ENCODE results near the gene MINAR1.

The MINAR1 gene

DNA sequence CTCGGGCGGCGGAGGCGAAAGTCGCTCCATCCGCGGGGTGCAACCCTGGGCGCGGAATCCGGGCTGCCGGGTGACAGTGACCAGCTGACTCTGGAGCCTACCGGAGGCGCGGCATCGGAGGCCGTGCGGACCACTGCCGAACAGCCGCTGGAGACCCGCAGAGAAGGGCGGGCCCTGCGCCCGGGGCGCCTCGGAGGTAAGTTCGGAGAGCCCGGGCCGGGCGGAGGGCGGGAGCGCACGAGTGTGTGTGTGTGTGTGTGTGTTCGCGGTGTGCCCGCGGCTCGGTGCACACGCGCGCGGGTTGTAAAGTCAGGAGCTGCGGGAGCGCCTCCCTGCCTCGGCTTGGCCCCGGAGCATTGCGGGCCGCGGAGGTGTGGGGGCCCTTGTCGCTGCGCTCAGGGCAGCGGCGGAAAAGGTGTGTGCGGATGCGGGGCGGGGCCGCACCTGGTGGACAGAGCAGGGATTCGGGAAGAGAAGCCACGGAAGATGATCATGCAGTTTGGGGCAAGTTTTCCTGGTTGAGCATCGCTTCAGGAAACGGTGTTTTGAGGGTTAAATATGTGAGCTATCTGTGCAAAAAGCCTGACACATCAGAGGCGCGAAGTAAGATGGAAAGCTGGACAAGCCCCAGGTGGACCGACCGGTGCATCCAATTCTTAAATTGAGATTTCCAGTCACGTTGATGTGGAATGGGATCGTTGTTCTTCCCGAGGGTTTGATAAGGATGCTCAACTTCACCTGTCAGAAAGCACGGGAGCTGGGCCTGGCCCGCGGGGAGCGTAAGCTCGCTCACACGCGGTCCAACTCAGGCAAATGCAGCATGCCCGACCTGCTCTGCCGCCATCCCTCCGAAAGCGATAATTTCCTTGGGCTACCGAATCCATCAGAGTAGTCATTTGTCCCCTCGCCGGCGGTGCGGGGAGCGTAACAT is 474 bp downstream of the MINAR1 start:
- no peak for DNase-seq (ENCODE audit: low read depth in 3 of 3)

DNA sequence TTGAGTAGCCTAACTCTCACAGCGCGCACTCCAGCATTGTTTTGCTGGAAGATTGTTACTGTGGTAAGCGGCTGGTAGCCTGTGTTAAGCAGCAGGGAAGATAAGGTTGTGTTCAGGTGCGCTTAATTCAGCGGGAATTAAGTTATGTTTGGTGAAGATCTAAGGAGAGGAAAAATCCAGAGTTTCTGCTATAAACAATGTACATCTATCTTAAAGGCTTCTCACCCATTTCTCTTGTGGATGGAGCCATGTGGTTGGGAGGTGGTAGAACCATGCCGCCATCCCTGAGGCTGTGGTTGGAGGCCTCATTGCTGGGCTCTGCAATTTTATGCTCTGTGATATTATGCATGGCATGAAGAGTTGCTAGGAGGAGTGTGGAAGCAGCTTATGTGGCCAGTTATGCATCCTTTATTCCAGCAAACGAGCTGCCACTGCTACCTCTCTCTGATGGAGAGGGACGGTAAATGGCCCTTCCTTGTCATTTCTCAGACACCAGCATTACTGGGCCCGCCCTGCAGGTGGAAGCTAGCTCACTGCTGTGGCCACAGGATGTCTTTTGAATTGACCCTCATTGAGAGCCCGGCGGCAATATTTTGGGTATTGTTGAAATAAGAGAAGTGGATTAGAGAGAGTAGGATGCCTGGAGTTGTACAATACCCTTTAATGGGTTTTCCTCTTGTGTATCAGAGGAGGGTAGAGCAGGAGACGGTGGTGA is 1.3 kb downstream of the MINAR1 start:
- no peak for DNase-seq (ENCODE audit: low read depth in 3 of 3)

DNA sequence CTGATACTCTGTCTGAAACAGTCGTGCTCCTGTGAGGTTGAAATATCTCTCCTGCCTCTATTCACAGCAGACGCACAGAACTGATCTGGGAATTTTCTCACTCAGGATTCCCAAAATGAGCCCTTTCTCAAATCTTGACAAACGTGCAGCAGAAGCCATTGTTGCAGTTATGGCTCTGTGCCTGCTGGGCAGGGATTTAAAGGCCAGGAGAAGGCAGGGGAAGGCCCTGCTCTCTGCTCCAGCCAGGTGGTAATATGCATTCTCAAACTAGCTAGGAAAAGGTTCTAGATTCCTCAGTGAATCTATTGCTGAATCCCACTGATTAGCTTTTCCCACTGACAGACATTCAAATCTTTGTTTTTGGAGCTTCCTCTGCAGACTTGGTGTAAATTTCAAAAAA is 2.2 kb downstream of the MINAR1 start:
- DNase-seq (ENCODE audit: low read depth in 3 of 3): no peak

DNA sequence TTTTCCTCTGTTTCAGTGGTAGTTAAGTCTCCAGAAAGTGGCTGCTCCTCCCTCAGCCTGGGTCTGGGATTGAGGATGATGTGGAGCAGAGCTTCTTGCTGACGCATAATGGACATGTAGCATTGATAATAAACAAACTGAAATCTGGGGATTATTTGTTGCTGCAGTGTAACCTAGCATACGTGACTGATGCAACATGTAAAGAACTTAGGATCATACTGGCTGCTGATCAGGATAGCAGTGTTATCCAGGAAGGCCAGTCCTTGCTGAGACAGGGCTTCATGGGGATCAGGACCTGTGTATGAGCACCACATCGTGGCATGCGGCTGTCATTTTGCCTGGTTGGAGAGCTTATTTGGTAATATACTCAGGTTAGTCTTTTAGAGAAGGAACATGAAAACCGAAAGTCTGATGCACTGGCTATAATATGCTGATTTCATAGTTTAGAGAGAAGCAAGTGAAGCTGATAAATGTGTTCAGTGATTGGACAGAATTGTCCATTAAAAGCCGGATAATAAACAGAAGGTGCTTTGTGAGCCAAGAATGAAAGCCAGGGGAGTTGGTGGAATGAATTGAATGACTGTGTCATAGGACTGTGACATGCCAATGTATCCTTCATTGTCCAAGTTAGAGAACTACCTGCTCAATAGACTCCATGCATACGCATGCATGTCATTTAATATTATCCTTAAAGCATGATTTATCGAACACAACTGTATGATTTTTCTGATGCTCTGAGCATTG is 4.1 kb downstream of the MINAR1 start:
- DNase-seq (ENCODE audit: low read depth in 3 of 3): no peak

DNA sequence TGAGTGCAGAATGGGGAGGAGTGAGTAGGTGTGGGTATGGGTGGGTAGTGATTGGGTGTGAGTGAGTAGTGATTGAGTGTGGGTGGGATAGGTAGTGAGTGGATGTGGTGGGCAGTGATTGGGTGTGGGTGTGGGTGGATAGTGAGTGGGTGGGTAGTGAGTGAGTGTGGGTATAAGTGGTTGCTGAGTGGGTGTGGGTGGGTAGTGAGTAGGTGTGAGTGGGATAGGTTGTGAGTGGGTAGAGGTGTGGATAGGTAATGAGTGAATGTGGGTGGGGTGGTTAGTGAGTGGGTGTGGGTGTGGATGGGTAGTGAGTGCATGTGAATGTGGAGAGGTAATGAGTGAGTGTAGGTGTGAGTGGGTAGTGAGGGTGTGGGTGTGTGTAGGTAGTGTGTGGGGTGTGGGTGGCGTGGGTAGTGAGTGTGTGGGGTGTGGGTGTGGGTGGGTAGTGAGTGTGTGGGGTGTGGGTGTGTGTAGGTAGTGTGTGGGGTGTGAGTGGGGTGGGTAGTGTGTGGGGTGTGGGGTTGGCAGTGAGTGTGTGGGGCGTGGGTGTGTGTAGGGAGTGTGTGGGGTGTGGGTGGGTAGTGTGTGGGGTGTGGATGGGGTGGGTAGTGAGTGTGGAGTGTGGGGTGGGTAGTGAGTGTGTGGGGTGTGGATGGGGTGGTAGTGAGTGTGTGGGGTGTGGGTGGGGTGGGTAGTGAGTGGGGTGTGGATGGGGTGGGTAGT is 5.3 kb downstream of the MINAR1 start:
- no peak for DNase-seq (ENCODE audit: low read depth in 3 of 3)

DNA sequence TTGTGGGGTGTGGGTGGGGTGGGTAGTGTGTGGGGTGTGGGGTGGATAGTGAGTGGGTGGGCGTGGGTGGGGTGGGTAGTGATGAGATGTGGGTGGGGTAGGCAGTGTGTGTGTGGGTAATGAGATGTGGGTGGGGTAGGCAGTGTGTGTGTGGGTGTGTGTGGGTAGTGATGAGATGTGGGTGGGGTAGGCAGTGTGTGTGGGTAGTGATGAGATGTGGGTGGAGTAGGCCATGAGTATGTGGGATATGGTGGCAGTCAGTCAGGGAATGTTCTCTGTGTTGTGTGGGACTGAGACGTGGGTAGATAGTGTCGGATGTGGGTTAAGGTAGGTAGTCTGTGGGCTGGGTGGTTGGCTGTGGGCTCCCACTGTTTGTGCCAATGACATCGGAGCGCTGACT is 7.1 kb downstream of the MINAR1 start:
- DNase-seq (ENCODE audit: low read depth in 3 of 3): no peak

DNA sequence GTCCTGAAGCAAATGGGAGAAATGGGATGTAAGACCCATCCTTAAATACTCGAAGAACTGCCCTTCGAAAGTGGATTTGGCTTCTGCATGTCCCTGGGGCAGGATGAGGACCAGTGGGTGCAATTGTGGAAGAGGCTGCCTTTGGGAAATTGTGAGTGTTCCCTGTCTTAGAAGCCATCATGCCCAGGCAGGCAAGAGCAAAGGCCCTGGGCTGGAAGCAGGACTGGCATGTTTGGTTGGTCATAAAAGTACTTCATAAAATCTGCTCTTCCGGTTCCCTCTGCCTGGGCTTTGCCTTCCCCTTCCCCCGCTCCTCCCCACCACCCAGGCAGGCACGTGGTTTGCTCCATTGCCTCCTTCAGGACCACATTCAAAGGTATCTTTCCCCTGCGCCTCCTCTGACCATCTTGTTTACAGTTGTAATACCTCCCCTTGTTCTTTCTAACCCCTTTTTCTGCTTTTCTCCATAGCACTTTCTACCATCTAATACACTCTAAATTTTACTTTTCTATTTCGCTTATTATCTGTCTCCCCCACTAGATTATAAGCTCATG is 8.3 kb downstream of the MINAR1 start:
- no peak for DNase-seq (ENCODE audit: low read depth in 3 of 3)

DNA sequence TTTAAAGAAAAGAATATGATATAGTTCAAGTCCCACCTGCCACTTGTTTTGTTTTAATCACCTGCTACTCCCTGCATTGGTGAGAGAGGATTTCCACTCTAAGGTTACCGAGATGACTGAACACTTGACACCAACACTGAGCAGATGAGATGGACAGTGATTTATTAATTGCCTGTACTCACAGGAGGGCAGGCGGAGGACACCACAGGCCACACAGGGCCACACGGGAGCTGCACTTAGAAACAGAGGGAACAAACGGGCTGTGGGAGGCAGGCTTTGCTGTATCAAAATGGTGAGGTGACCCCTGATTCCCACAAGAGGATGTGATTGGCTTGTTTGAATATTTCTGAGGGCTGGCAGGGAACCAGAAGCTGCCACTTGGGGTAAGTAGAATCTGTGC is 10.8 kb downstream of the MINAR1 start:
- DNase-seq (ENCODE audit: low read depth in 3 of 3): no peak

DNA sequence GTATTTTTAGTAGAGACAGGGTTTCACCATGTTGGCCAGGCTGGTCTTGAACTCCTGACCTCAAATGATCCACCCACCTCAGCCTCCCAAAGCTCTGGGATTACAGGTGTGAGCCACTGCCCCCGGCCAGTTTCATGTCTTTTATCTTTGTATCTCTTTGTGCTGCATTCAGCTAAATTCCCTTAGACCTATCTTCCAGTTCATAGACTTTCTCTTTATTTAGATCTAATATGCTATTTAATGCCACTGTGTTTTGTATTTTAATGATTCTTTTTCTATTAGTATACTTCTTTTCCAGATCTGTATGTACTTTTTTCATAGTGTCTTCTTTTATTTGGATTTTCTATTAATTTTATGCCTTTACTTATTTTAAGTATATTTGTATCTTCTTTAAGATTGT is 14.9 kb downstream of the MINAR1 start:
- DNase-seq (ENCODE audit: low read depth in 3 of 3): no peak

DNA sequence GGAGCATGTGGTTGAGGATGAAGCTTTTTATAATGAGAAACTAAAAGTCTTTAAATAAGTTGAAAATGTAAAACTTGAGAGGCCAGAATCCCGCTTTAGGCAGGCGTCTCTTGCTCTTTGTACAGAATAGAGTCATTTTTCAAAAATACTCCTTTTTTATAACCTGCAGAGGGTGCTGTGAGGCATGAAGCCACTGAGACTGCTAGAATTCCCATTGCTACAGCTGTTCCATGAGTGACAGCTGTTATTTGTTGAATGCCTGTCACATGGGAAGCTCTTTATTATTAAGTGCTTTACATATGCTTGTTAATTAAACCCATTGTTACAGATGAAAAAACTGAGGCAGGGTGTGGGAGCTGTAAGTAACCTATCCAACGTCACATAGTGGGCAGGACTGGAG is 18.5 kb downstream of the MINAR1 start:
- DNase-seq (ENCODE audit: low read depth in 3 of 3): no peak

DNA sequence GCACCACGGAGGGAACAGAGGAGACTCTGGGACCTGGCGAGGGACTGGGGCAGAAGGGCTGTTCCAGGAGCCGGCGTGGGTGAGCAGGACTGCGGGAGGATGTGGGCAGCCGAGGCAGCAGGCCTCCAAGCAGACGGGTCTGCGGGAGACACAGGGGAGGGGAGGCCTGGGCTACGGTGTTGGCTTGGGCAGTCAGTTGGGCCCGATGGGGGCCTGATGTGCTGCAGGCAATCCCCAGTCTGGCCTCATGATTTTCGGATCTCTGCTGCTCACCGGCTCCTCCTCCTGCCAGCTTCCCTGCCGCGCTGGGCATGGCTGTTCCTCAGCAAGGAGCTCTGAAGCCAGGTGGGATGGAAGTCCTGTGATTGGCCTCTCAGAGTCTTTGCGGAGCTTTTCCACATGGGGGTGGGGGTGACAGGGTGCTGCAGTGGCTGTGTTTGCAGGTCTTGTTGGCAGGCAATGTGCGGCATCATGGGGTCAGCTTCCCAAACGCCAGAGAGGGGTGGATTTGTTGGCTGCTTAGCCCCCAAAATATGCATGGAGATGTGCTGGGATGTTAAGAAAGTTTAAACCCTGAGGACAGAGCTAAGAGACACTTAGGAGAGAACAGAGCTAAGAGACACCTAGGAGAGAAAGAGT is 19.3 kb downstream of the MINAR1 start:
- DNase-seq (ENCODE audit: low read depth in 3 of 3): no peak

DNA sequence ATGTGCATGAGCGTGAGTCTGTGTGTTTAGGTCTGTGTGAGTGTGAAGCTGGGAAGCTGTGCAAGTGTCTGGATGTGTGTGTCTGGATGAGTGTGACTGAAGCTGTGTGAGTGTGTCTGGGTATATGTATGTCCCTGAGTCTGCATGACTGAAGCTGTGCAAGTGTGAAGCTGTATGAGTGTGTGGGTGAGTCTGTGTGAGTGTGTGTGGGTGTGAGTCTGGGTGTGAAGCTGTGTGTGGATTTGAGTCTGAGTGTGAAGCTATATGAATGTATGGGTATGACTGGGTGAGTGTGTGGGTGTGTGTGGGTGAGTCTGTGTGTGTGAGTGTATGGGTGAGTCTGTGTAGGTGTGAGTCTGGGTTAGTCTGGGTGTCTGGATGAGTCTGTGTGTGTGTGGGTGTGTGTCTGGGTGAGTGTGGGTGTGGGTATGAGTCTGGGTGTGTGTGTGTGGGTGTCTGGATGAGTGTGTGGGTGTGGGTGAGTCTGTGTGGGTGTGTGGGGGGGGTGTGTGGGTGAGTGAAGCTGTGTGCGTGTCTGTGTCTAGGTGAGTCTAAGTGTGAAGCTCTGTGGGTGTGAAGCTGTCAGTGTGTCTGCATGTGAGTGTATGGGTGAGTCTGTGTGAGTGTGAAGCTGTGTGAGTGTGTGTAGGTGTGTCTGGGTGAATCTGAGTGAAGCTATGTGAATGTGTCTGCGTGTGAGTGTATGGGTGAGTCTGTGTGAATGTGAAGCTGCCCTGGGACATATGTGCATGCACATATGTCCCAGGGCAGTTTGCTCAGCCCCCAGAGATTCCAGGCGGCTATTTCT is 20.3 kb downstream of the MINAR1 start:
- no peak for DNase-seq (ENCODE audit: low read depth in 3 of 3)

DNA sequence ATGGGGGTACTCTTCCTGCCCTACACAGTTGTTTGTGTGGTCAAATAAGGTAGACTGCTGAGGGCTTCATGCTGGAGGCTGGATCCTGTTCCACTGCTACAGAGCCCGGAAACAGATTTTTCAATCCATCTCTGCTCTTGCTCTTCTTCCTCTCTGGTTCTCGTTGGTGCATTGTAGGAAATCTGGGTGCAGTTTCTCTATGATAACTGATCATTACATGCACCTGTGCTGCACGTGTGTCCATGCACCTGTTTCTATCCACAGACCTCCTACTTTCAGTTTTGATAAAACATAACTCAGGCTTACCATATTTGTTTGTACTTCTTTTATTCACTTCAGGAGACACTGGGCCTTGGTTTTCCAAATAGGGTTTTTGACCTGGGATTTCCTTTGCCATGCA is 21.3 kb downstream of the MINAR1 start:
- DNase-seq (ENCODE audit: low read depth in 3 of 3): no peak

DNA sequence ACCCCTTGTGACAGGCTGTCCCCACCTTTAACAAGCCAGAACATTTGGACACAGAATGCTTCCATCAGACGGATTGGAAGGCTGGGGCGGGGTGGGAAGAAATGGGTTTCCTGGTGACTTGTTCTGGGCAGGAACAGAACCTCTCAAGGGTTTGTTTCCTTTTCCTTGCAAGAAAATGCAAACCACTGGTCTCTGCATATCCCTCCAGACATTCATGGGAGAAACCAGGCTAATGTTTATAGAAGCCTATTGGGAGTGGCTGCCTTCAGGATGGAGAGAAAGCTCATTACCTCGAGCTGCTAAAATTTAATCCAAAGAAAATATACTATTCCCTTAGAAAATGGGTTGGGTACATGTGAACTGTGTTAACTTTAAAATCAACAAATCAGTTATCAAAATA is 21.9 kb downstream of the MINAR1 start:
- DNase-seq (ENCODE audit: low read depth in 3 of 3): no peak

DNA sequence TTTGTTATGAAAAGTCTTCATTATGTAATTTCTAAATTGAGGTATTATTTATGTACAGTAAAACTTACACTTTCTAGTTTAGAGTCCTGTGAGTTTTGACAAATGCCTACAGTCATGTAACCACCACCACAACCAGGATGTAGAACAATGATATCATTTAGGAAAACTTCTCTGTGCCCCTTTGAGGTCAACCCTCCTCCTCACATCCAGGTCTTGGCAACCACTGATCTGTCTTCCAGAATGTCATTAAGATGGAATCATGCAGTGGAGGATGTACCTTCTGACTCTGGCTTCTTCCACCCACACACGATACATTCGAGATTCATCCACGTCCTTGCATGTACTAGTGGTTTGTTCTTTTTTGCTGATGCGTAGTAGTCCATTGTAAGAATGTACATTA is 23.2 kb downstream of the MINAR1 start:
- no peak for DNase-seq (ENCODE audit: low read depth in 3 of 3)

DNA sequence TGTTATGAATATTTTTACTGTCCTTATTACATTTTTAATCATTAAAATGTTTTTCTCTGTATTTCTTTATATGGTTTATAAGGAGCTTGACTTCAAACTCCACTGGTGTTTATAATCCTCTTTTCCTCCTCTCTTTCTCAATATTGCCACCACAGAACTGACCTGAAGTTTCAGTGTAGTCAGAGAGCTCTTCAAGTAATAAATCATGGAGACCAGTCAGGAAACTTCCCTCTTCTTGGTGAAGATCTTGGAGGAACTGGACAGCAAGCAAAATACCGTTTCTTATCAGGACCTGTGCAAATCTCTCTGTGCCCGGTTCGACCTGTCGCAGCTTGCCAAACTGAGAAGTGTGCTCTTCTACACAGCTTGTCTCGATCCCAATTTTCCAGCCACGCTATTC is 23.8 kb downstream of the MINAR1 start:
- DNase-seq (ENCODE audit: low read depth in 3 of 3): no peak

DNA sequence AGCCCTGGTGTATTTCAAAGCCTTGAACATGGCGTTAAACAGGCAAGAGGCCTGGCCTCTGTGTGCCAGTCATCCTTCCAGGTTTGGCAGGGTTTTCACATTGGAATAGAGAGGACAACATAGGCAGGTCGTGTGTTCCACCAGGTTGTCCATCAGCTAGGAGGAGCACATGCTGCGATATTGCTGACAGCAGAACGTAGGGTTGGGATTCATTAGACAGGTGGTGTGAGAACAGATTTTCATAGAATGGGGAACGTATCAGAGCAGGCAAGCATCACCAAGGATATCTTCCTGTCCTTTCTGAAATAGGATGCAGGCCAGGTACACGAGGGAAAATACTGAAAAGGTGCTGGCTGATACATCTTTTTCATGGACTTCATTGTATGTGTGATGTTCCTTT is 26.4 kb downstream of the MINAR1 start:
- no peak for DNase-seq (ENCODE audit: low read depth in 3 of 3)

DNA sequence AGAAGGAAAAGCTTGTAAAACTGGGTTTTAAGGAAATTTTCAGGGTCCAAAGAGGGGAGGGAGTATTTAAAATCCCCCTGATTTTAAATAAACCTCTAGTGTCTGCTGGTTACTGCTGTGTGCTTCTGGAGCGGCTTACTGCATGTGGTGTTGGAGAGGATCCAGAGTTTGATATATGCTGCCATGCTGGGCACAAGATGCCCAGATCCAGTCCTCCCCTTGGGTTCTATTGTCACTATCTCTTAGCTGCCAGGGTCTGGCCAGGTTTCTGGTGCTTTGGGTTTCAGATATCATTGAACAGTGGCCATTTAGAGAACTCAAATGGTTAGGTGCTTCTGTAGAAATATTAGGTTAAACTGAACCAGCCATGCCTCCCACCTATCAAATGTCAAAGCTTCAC is 27.5 kb downstream of the MINAR1 start:
- DNase-seq (ENCODE audit: low read depth in 3 of 3): no peak

DNA sequence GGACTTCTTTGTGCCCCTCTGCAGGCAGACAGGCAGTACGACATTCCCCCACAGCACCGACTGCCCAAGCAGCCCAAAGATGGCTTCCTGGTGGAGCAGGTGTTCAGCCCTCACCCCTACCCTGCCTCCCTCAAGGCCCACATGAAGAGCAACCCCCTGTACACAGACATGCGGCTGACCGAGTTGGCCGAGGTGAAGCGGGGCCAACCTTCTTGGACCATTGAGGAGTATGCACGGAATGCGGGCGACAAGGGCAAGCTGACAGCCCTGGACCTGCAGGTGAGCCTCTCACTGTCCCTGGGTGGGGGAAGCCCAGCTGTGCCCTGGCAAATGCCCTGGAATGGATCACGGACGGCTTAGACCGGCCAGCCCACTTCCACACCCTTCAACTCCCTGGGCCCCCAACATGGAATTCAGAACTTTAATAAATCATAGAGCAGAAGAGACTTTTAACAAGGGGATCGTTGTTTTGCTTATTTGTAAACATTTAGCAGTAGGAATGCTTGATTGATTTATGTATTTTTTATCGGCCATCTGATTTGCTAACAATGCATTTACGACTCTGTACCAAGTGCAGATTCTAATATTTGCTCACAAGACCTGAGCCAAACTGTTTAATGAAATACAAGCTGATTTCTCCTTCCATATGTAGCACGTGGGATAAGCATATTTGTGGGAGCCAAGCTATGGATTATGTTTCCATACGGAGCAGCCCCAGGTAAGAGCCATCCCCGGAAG is 31.1 kb downstream of the MINAR1 start:
- DNase-seq (ENCODE audit: low read depth in 3 of 3): no peak
